GM19023 (cell line): ENCODE measurements around the gene ST6GAL1.
A peak's percentile ranks its signal among the peaks of the same experiment; 100 is the strongest.
"Not testable (repeated sequence)": the region's sequence is repeated elsewhere in the genome, so short reads cannot be mapped to it uniquely, and the experiment has no call there.

Experiments used
- ATAC-seq: cut with Tn5 transposase; IDR thresholded peaks from one replicate; pipeline ENCODE4 v1.9.1; 2021; ENCODE audit warnings: mild to moderate bottlenecking, moderate library complexity; ENCODE audit not compliant: unreplicated experiment

The ST6GAL1 gene, protein sequence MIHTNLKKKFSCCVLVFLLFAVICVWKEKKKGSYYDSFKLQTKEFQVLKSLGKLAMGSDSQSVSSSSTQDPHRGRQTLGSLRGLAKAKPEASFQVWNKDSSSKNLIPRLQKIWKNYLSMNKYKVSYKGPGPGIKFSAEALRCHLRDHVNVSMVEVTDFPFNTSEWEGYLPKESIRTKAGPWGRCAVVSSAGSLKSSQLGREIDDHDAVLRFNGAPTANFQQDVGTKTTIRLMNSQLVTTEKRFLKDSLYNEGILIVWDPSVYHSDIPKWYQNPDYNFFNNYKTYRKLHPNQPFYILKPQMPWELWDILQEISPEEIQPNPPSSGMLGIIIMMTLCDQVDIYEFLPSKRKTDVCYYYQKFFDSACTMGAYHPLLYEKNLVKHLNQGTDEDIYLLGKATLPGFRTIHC

DNA sequence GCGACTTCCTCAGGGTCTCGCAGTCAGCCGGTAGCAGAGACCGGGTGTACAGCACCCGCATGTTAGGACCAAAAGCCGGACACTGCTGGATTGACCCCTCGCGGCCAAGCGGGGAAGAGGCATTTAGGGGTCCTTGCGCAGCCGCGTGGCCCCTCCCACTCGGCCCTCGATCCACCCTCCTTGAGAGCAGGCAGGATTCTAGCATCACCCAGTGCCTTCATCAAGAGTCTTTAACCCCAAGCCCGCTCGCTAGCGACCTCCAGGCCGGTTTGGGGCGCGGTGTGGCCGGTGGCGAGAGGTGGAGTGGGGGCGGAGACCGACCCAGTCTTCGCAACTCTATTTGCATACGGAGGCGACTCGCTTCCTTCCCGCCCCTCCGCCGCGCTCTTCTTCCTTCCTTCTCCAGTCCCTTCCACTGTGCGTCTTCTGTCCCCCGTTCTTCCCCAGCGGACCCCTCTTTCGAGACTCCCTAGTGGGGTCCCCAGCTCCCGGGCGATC lies at the start of gene ST6GAL1:
TSS of gene ST6GAL1 (plus strand) at position 384 of the 498 bp plus-strand sequence. CDS start 112,178 bp downstream, outside the sequence.
- ATAC-seq = peak; percentile 66

- no peak for ATAC-seq
These were observed 48.2 kb upstream of the ST6GAL1 start for GRCh38 chr3:186882150-186882524.

- ATAC-seq = no peak
These were observed 47.2 kb upstream of the ST6GAL1 start for GRCh38 chr3:186882881-186883685.

- ATAC-seq = no peak
These were observed 46.7 kb upstream of the ST6GAL1 start for GRCh38 chr3:186883686-186884058.

DNA sequence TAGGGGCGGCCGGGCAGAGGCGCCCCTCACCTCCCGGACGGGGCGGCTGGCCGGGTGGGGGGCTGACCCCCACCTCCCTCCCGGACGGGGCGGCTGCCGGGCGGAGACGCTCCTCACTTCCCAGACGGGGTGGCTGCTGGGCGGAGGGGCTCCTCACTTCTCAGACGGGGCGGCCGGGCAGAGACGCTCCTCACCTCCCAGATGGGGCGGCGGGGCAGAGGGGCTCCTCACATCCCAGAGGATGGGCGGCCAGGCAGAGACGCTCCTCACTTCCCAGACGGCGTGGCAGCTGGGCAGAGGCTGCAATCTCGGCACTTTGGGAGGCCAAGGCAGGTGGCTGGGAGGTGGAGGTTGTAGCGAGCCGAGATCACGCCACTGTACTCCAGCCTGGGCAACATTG lies 45.5 kb upstream of the ST6GAL1 start:
- ATAC-seq = not testable (repeated sequence)

- no peak for ATAC-seq
These were observed 43.9 kb upstream of the ST6GAL1 start for GRCh38 chr3:186886202-186886981.

GRCh38 chr3:186887507-186887938 lies 42.8 kb upstream of the ST6GAL1 start:
- ATAC-seq = not testable (repeated sequence)

DNA sequence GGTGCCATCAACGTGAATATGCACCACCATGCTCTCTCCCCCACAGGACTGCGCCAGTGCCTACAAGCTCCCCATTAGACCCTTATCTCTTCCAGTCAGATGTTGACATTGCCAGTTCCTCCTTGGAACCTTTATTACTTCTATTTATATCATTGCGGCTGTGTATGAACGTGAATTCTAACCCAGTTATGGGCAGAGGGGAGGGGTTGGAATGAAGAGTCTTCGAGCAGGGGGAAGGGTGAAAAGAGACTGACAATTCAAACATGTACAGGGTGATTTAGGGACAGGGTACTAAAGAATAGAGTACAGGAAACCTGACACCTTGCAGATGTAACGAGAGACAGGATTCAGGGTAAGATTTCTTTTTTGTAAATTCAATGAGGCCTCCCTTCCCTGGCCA lies 41.8 kb upstream of the ST6GAL1 start:
- no peak for ATAC-seq

GRCh38 chr3:186889698-186890097 lies 40.6 kb upstream of the ST6GAL1 start:
- ATAC-seq = not testable (repeated sequence)

- ATAC-seq = no peak
These were observed 39.4 kb upstream of the ST6GAL1 start for GRCh38 chr3:186890911-186891310.

DNA sequence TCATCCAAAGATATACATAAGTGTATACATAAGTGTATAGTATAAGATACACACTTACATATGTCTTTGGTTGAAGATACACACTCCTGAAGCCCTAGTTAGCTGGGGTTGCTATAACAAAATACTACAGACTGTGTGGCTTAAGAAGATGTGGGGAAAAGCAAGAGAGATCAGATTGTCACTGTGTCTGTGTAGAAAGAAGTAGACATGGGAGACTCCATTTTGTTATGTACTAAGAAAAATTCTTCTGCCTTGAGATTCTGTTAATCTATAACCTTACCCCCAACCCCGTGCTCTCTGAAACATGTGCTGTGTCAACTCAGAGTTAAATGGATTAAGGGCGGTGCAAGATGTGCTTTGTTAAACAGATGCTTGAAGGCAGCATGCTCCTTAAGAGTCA lies 37.3 kb upstream of the ST6GAL1 start:
- ATAC-seq = not testable (repeated sequence)

DNA sequence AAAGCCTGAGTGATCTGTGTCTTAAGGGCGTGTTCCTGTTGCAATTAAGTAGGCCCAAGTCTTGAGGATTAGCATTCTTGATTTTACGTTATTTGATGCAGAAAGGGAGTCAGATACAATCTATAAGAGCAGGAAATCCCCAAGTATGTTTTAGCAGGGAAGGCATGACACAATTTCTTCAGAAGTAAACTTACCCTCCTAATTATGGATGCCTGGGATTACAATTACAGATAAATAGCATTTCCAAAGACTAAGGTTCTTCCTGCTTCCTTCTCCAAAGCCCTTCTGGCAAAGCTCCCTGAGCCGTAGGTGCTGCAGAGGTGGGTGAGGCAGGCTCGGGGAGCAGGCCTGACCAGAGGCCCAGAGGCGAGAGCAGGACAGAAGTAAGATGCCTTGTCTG lies 34.9 kb upstream of the ST6GAL1 start:
- no peak for ATAC-seq

DNA sequence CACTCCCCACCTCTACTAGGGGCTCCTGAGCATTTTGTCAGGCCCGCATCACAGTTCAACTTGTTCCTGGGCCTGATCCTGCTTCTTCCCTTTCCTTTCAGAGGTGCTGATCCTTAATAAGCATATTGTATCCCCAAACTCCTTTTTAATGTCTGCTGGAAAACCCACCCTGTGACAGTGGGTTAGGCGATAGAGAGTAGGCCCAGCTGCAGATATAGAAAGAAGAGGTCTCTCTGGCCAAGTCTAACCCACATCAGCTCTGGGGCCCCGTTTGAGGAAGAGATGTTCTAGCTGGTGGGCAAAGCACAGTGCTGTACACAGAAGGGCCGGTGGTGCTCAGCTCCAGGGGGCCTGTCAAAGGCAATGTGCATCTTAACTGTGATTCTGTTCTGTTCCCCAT lies 34.3 kb upstream of the ST6GAL1 start:
- ATAC-seq = no peak

DNA sequence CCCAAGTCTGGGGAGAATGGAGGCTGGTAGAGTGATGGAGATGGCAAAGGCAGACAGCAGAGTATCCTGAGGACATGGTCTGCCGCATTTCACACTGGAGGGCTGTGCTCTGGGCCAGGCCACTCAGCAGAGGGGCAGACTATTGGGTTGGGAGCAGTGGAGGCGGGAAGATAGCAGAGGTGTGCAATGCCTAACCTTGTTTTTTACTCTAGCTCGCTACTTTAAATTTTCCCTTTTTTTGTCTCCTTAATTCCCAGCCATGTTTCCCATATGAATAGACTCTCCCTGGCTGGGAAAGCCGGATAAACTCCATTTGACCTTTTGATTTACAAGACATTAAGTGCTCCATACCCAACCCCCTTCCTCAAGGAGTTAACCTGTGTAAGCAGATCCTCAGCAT lies 33.5 kb upstream of the ST6GAL1 start:
- ATAC-seq = no peak

DNA sequence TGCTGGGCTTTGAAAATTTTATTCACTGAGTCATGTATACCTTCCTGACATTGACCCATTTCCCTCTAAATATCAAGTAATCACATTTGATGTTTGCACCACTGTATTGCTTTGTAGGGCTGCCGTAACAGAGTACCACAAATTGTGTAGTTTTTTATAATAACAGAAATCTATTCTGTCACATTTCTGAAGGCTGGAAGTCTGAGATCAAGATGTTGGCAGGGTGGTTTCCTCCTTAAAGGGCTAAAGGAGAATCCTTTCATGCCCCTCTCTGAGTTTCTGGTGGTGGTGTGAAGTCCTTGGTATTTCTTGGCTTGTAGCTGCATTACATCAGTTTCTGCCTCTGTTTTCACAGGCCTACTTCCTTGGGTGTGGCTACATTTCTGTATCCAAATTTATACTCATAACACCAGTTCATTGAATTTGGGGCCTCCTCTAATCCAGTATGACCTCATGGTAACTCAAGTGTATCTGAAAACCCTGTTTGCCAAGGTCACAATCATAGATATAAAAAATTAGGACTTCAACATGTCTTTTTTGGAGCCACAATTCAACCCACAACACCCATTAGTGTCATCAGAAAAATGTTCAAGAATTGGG lies 29.1 kb upstream of the ST6GAL1 start:
- ATAC-seq = no peak

- no peak for ATAC-seq
These were observed 28.2 kb upstream of the ST6GAL1 start for GRCh38 chr3:186902154-186902553.

DNA sequence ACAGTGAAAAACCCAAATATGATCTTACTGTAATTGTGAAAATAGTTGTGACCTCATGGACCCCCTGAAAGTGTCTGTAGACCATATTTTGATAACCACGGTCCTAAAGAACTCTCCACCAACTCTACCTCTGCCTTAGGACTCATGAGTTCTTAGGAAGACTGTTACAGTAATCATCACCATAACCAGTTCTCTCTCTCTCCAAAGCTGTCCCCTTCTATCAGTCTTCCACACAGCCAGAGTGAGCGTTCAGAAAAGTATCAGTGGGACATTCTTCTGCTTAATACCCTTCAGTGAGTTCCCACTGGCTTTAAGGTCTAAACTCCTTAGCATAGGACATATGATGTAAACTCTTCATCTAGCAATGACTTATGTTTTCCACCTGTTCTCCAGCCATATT lies 27.6 kb upstream of the ST6GAL1 start:
- no peak for ATAC-seq

GRCh38 chr3:186903676-186904075 lies 26.6 kb upstream of the ST6GAL1 start:
- ATAC-seq = not testable (repeated sequence)

GRCh38 chr3:186907075-186907474 lies 23.3 kb upstream of the ST6GAL1 start:
- not testable (repeated sequence) for ATAC-seq

- no peak for ATAC-seq
These were observed 21.1 kb upstream of the ST6GAL1 start for GRCh38 chr3:186909078-186909853.
